Mesothelial cell of epicardium (in vitro differentiated cells): Measurements from ENCODE around the gene SZT2. TPM values are rescaled to one million over a fixed set of nuclear protein-coding genes. Genes with fewer than 3 reads are reported as not detected.
A peak's percentile ranks its signal among the peaks of the same experiment; 100 is the strongest.

Source experiments
- DNase-seq, 2 experiments: peaks; one replicate each; pipeline ENCODE4 v3.0.0; 2021; ENCODE audit warnings: low spot score in 2 of 2; ENCODE audit not compliant: unreplicated experiment in 2 of 2
- H3K27ac Mint-ChIP-seq: 2 replicates; pipeline ENCODE4 v1.8.0; 2021; ENCODE audit warnings: mixed read lengths
- H3K27me3 Mint-ChIP-seq: 2 replicates; pipeline ENCODE4 v1.8.0; 2021; ENCODE audit warnings: low read depth, mixed read lengths
- H3K36me3 Mint-ChIP-seq: 2 replicates; pipeline ENCODE4 v1.8.0; 2021; ENCODE audit warnings: mixed read lengths
- H3K4me1 Mint-ChIP-seq: 2 replicates; pipeline ENCODE4 v1.8.0; 2021; ENCODE audit warnings: mixed read lengths
- H3K4me3 Mint-ChIP-seq: 2 replicates; pipeline ENCODE4 v1.8.0; 2021; ENCODE audit warnings: mild to moderate bottlenecking, moderate library complexity, mixed read lengths
- H3K9me3 Mint-ChIP-seq: 2 replicates; pipeline ENCODE4 v1.8.0; 2021; ENCODE audit warnings: mixed read lengths
- total RNA-seq: library from RNA; stranded (reverse); gene quantifications from 3 replicates; pipeline ENCODE4 v1.2.1, GENCODE V29; 2021
- TF ChIP-seq, protein P1 (sequence below): fragments of 200-600 bp; sonication (generic); IDR thresholded peaks from one replicate; pipeline ENCODE4 v1.5.0; 2021; ENCODE audit warnings: antibody characterized with exemption; ENCODE audit not compliant: unreplicated experiment

Gene SZT2
- total RNA-seq, result 80.1 to 97.4 TPM (median 83.7 TPM) in 3 replicates

DNA sequence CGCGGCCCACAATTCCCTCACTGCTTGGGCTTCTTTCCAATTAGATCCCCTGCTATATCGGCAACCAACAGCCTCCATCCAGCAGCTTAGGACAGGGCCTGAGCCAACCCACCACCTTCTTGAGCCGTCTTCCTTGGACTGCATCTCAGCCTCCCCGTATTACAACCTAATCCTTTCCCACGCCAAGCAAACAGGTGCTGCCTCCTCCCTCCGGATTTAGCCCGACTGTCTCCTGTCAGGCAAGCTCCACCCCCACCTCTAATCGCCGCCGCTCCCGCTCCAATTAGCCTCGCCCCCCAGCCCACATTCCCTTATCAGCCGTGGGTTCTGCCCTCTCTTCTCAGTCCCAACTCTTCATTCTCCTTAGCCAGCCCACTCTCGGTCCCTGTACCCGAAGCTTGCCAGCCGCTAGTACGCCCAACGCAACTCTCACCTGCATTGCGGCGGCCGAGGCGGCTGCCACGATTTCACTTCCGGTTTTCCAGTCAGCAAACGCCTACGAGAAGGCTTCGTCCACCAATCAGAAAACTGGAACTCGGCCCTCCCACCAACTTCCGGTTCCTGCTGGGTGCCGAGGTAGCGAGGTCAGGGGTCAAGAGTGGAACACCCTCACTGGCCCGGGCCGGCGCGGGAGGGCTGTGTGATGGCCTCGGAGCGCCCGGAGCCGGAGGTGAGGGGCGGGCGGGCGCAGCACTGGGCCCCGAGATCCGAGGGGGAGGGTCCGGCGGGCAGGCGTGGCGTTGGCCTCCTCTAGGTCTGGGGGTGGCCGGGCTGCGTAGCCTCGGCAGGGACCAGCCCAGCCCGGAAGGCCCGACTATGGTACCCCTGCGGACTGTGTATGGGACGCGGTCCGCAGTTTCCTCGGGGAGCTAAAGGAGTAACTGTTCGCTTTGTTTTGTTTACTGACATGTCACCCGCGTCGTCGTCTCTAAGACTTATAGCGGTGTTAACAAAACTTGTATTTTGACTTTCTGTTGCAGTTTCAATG, at the start of gene SZT2, which contains the start of gene MED8:
SZT2 (plus strand) TSS at position 574 of the 988 bp plus-strand sequence; CDS start at position 644, 70 bp downstream.
MED8 (minus strand) TSS at position 475 of the 988 bp plus-strand sequence; CDS start at position 439, 36 bp downstream.
- no peaks in the 10 kb centered on the region for H3K9me3 Mint-ChIP-seq
- peak within 1 kb of the TSS; percentile 98 for H3K4me3 Mint-ChIP-seq
- no peaks in the 10 kb centered on the region for H3K27me3 Mint-ChIP-seq
- TF ChIP-seq, protein P1, sequence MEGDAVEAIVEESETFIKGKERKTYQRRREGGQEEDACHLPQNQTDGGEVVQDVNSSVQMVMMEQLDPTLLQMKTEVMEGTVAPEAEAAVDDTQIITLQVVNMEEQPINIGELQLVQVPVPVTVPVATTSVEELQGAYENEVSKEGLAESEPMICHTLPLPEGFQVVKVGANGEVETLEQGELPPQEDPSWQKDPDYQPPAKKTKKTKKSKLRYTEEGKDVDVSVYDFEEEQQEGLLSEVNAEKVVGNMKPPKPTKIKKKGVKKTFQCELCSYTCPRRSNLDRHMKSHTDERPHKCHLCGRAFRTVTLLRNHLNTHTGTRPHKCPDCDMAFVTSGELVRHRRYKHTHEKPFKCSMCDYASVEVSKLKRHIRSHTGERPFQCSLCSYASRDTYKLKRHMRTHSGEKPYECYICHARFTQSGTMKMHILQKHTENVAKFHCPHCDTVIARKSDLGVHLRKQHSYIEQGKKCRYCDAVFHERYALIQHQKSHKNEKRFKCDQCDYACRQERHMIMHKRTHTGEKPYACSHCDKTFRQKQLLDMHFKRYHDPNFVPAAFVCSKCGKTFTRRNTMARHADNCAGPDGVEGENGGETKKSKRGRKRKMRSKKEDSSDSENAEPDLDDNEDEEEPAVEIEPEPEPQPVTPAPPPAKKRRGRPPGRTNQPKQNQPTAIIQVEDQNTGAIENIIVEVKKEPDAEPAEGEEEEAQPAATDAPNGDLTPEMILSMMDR, result no peak
- peak within 1 kb of the TSS; percentile 99 for H3K27ac Mint-ChIP-seq
- peaks cover 7% of the 10 kb centered on the region for H3K36me3 Mint-ChIP-seq
- DNase-seq, result peak; percentile 71 to 89
- H3K4me1 Mint-ChIP-seq, result peaks cover 26% of the 10 kb centered on the region

DNA sequence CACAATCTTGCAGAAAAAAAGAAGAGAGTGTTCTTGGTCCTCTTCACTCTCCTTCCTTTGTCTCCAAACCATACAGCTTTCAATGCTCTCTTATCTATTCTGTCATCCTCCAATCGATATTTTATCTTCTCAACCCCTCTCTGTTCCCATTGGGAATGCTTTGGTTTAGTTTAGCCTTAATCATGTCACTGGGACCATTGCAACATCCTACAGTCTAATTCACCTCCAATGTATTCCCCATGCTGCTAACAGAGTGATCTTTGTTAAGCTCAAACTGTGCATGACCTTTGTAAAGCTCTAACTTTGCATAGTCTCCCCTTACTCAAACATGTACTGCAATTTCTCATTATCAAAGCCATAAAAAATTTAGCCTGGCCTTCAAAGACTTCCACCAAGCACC, 49.1 kb upstream of the SZT2 start:
- H3K4me1 Mint-ChIP-seq, result no peaks in the 10 kb centered on the region
- no peak overlapping the region for H3K27ac Mint-ChIP-seq
- no peak for DNase-seq
- H3K9me3 Mint-ChIP-seq, result no peaks in the 10 kb centered on the region
- no peaks in the 10 kb centered on the region for H3K36me3 Mint-ChIP-seq
- no peak overlapping the region for H3K4me3 Mint-ChIP-seq
- peaks cover 3% of the 10 kb centered on the region for H3K27me3 Mint-ChIP-seq
- TF ChIP-seq, protein P1, result no peak

DNA sequence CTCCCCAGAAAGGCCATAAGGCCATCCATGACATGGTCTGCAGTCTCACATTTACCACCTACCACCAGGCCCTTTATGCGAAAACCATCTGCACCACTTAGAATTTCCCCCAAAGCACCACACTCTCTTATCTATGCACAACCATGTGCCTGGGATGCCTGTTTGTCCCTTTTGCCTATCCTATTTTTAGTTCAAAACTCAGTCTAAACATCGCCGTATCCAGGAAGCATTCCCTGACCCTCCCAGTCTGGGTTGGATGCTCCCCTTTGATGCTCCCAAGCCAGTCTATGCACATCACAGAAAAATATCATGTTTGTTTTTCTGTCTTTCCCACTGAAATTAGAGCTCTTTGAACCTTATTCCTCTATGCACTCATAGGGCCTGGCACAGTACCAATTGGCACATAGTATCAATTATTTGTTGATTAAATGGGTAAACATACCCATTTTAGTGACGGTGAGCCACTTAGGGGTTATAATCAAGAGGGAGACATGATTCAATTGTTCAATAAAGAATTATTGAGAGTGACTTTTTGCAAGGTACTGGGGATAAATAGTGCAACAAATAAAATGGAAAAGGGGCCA, 45.3 kb upstream of the SZT2 start:
- H3K4me1 Mint-ChIP-seq, result peaks cover 6% of the 10 kb centered on the region
- no peak for DNase-seq
- TF ChIP-seq, protein P1, result no peak
- no peaks in the 10 kb centered on the region for H3K9me3 Mint-ChIP-seq
- H3K27me3 Mint-ChIP-seq, result peaks cover 3% of the 10 kb centered on the region
- H3K36me3 Mint-ChIP-seq, result no peaks in the 10 kb centered on the region
- no peak overlapping the region for H3K4me3 Mint-ChIP-seq
- no peak overlapping the region for H3K27ac Mint-ChIP-seq

DNA sequence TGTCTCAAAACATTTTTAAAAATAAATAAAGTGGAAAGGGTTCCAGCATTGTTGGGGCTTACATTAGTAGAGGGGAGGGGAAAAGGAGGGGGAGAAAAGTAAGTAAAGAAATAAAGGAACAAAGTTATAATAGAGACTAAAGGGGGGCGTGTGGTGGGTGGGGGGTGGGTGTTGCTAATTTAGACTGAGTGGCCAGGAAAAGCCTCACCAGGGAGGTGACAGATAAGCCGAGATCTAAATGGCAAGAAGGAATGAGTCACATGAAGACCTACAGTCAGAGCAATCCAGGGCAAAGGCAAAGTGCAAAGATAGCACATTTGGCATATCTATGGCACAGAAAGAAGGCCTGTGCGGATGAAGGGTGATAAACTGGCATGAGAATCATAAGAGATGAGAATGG, 44.6 kb upstream of the SZT2 start:
- no peak for DNase-seq
- H3K4me3 Mint-ChIP-seq, result no peak overlapping the region
- H3K4me1 Mint-ChIP-seq, result peaks cover 13% of the 10 kb centered on the region
- H3K27ac Mint-ChIP-seq, result no peak overlapping the region
- H3K27me3 Mint-ChIP-seq, result peaks cover 3% of the 10 kb centered on the region
- TF ChIP-seq, protein P1, result no peak
- H3K36me3 Mint-ChIP-seq, result no peaks in the 10 kb centered on the region
- H3K9me3 Mint-ChIP-seq, result no peaks in the 10 kb centered on the region

DNA sequence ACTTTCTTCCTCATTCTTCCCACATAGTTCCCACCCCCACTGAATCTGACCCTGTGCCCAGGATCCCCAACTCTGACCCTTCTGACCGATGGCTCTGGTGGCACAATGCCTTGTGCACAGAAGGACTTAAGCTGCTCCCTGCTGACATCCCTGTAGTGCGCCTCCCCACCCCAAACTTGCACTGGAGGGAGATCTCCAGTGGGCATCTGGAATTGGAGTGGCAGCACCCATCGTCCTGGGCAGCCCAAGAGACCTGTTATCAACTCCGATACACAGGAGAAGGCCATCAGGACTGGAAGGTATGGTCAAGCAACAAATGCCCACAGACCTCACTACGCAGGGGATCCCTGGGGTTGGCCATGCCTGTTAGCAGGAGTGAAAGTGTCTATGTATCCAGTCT, 43.1 kb upstream of the SZT2 start:
- peaks cover 13% of the 10 kb centered on the region for H3K4me1 Mint-ChIP-seq
- TF ChIP-seq, protein P1, result no peak
- H3K4me3 Mint-ChIP-seq, result no peak overlapping the region
- no peak overlapping the region for H3K27ac Mint-ChIP-seq
- DNase-seq, result no peak
- H3K9me3 Mint-ChIP-seq, result no peaks in the 10 kb centered on the region
- no peaks in the 10 kb centered on the region for H3K36me3 Mint-ChIP-seq
- H3K27me3 Mint-ChIP-seq, result peaks cover 3% of the 10 kb centered on the region
